Nephron progenitor cell (in vitro differentiated cells): ENCODE results near the gene MAML2.

Source experiments
- DNase-seq: peaks from one replicate; pipeline ENCODE4 v3.0.0; 2021
- H3K27ac Mint-ChIP-seq: 2 replicates; pipeline ENCODE4 v1.8.0; 2021; ENCODE audit warnings: mild to moderate bottlenecking, moderate library complexity, mixed read lengths
- H3K27me3 Mint-ChIP-seq: 2 replicates; pipeline ENCODE4 v1.8.0; 2021; ENCODE audit warnings: mild to moderate bottlenecking, low read depth, mixed read lengths; ENCODE audit not compliant: poor library complexity
- H3K36me3 Mint-ChIP-seq: 2 replicates; pipeline ENCODE4 v1.8.0; 2021; ENCODE audit warnings: low read depth, mixed read lengths
- H3K4me1 Mint-ChIP-seq: 2 replicates; pipeline ENCODE4 v1.8.0; 2021; ENCODE audit warnings: mixed read lengths
- H3K4me3 Mint-ChIP-seq: 2 replicates; pipeline ENCODE4 v1.8.0; 2021; ENCODE audit warnings: mild to moderate bottlenecking, moderate library complexity, mixed read lengths
- H3K9me3 Mint-ChIP-seq: 2 replicates; pipeline ENCODE4 v1.8.0; 2021; ENCODE audit warnings: mild to moderate bottlenecking, moderate library complexity, mixed read lengths
- TF ChIP-seq, protein P1 (sequence below): fragments of 200-600 bp; sonication (generic); IDR thresholded peaks from 2 replicates; pipeline ENCODE4 v1.5.0; 2021; ENCODE audit warnings: antibody characterized with exemption

The MAML2 gene

DNA sequence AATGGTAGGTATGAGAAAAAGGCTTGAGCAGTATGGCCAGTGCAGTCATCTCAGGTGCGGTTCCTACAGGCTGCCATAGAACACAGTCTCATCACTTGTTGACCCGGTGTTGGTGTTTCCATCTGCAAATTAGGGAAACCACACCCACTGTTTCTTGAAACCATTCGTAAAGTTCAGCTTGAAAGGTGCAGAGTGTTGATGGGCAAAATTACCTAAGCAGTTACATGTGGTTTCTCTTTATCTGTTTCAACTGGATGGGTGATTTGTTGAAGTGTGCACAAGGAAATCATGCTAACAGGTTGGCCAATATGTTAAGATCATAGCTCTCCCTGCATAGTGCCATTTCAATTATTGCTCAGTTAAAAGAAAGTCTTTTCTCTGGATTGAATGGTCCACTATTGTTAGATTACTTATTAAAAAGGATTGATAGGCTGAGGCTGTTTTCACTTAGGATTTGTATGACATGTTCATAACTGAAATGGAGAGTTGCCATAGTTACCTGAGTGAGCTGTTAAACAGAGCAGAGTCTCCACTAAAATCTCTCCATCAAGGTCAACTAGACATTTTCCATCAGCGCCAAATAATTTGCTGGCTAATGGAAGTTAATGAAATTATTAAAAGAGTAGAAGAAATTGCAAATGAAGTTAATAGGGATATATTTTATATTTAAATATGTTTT, 215.9 kb downstream of the MAML2 start:
- DNase-seq: no peak
- peaks cover 49% of the 10 kb centered on the region for H3K4me1 Mint-ChIP-seq
- peak overlapping the region; percentile 42 for H3K27ac Mint-ChIP-seq
- H3K36me3 Mint-ChIP-seq: no peaks in the 10 kb centered on the region
- peaks cover 6% of the 10 kb centered on the region for H3K27me3 Mint-ChIP-seq
- H3K9me3 Mint-ChIP-seq: peaks cover under 1% of the 10 kb centered on the region
- no peak overlapping the region for H3K4me3 Mint-ChIP-seq
- TF ChIP-seq, protein P1, sequence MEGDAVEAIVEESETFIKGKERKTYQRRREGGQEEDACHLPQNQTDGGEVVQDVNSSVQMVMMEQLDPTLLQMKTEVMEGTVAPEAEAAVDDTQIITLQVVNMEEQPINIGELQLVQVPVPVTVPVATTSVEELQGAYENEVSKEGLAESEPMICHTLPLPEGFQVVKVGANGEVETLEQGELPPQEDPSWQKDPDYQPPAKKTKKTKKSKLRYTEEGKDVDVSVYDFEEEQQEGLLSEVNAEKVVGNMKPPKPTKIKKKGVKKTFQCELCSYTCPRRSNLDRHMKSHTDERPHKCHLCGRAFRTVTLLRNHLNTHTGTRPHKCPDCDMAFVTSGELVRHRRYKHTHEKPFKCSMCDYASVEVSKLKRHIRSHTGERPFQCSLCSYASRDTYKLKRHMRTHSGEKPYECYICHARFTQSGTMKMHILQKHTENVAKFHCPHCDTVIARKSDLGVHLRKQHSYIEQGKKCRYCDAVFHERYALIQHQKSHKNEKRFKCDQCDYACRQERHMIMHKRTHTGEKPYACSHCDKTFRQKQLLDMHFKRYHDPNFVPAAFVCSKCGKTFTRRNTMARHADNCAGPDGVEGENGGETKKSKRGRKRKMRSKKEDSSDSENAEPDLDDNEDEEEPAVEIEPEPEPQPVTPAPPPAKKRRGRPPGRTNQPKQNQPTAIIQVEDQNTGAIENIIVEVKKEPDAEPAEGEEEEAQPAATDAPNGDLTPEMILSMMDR: no peak

DNA sequence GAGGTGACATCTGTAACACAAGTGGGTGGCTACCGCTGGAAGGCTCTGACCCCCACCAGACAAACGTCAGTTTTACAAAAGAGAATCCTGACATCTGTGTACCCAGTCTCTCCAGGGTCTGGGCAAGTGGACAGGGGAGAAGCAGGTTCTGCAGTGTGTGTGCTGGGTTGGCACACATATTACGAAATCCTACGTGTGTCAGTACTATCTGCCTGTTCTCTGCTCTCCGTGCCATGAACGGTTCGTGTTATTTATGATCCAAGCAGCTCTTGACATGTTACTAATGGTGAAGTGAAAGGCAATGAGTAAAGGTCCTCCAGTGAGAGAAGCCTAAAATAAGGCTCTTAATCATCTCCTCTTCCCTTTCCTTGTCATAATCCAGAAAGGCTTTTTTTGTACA, 217.6 kb downstream of the MAML2 start:
- no peak overlapping the region for H3K4me3 Mint-ChIP-seq
- H3K9me3 Mint-ChIP-seq: peaks cover 3% of the 10 kb centered on the region
- DNase-seq: no peak
- peaks cover 51% of the 10 kb centered on the region for H3K4me1 Mint-ChIP-seq
- TF ChIP-seq, protein P1: no peak
- peaks cover 5% of the 10 kb centered on the region for H3K36me3 Mint-ChIP-seq
- peaks cover 6% of the 10 kb centered on the region for H3K27me3 Mint-ChIP-seq
- H3K27ac Mint-ChIP-seq: peak overlapping the region; percentile 75

DNA sequence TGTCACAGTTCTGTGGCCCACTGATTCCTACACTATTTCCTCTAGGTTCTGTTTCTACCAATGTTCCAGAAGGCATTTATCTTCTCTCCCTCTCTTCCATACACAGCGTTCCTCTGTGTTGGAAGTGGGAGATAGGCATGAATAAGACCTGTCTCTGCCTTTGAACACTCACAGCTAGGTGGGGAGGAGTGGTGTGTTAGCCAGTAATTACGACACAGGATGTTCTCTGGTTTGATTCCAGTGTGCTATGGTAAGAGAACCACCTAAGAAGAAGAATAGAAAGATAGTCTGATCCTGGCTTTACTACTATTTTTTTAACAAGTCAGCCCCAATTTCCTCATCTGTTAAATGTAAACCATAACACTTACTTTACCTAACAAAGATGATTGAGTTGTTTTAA, 218.8 kb downstream of the MAML2 start:
- Mint-ChIP-seq H3K27me3 (peaks cover 6% of the 10 kb centered on the region), H3K36me3 (peaks cover 13% of the 10 kb centered on the region), H3K9me3 (peaks cover 3% of the 10 kb centered on the region), H3K4me3 (no peak overlapping the region), H3K27ac (no peak overlapping the region), H3K4me1 (peaks cover 46% of the 10 kb centered on the region)
- no peak for DNase-seq
- TF ChIP-seq, protein P1: no peak

DNA sequence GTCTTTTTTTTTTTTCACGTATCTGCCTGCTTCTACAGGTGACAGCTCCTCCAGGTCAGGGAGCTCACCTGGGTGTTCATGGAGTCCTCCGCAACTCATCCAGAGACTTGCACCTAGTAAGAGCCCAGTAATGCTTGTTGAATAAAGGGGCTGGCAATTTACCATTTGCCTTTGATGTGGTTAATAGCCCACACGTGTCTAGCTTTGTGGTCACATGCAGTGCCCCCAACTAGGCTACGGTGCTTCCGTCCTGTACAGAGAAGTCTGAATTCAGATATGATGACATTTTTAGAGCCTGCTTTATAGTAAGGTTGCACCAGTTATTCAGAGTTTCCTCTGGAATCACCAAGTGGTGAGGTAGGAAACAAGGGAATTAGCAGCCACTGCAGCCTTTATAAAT, 219.7 kb downstream of the MAML2 start:
- TF ChIP-seq, protein P1: no peak
- Mint-ChIP-seq H3K36me3 (peaks cover 13% of the 10 kb centered on the region), H3K9me3 (peaks cover 3% of the 10 kb centered on the region), H3K4me3 (no peak overlapping the region), H3K27ac (peak overlapping the region; percentile 72), H3K27me3 (peaks cover 6% of the 10 kb centered on the region), H3K4me1 (peaks cover 46% of the 10 kb centered on the region)
- DNase-seq: no peak

GRCh38 chr11:96122601-96123074, 220.4 kb downstream of the MAML2 start:
- DNase-seq: no peak
- Mint-ChIP-seq H3K36me3 (peaks cover 13% of the 10 kb centered on the region), H3K4me1 (peaks cover 46% of the 10 kb centered on the region), H3K4me3 (no peak overlapping the region), H3K27me3 (peaks cover 2% of the 10 kb centered on the region), H3K9me3 (peaks cover 3% of the 10 kb centered on the region), H3K27ac (no peak overlapping the region)
- TF ChIP-seq, protein P1: no peak

DNA sequence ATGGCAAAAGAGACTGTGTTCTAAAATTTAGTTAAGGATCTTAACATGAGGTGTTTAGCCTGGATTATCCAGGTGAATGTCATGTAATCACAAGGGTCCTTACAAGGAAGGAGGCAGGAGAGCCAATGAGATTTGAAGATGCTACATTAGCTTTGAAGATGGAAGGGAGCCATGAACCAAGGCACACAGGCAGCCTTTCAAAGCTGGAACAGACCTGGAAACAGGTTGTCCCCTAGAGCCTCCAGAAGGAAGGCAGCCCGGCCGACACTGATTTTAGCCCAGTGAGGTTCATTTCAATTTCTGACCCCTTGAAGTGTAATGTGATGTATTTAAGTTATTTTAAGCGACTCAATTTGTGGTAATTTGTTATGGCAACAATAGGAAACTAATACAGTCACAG, 223.8 kb downstream of the MAML2 start:
- DNase-seq: no peak
- Mint-ChIP-seq H3K36me3 (peaks cover 22% of the 10 kb centered on the region), H3K4me3 (no peak overlapping the region), H3K27ac (no peak overlapping the region), H3K4me1 (peaks cover 38% of the 10 kb centered on the region), H3K27me3 (peaks cover under 1% of the 10 kb centered on the region), H3K9me3 (peaks cover 3% of the 10 kb centered on the region)
- TF ChIP-seq, protein P1: no peak
